Activated B cell treated with CpG ODN at 0.5 μM for 24 hours (primary cell): ENCODE results near the gene PPP1R9B. TPM values are rescaled to one million over a fixed set of nuclear protein-coding genes. Genes with fewer than 3 reads are reported as not detected.

Experiments used
- ATAC-seq: fragments of 200-7000 bp; cut with Tn5 transposase; one replicate; pipeline ENCODE4 v1.10.0; 2021; ENCODE audit warnings: low read depth, mild to moderate bottlenecking, moderate library complexity
- CTCF ChIA-PET: fragments of 350-600 bp; sonication (Branson Sonifier 250); formaldehyde crosslinking; loops from one replicate; lab custom pipeline; 2021; ENCODE audit warnings: antibody characterized with exemption; lab: Charles Lee
- POLR2A ChIA-PET: fragments of 350-600 bp; sonication (Branson Sonifier 250); formaldehyde crosslinking; loops from one replicate; lab custom pipeline; 2021; ENCODE audit warnings: antibody characterized with exemption; lab: Charles Lee
- DNase-seq: peaks from one replicate; pipeline ENCODE4 v3.0.0; 2022
- H3K27ac Mint-ChIP-seq: one replicate; pipeline ENCODE4 v1.8.0; 2020; ENCODE audit warnings: mixed read lengths
- H3K27me3 Mint-ChIP-seq: one replicate; pipeline ENCODE4 v1.8.0; 2021; ENCODE audit warnings: mixed read lengths
- H3K36me3 Mint-ChIP-seq: one replicate; pipeline ENCODE4 v1.8.0; 2021; ENCODE audit warnings: low read depth, mixed read lengths
- H3K4me1 Mint-ChIP-seq: one replicate; pipeline ENCODE4 v1.8.0; 2021; ENCODE audit warnings: mixed read lengths
- H3K4me3 Mint-ChIP-seq: one replicate; pipeline ENCODE4 v1.8.0; 2020; ENCODE audit warnings: mild to moderate bottlenecking, mixed read lengths
- H3K9me3 Mint-ChIP-seq: one replicate; pipeline ENCODE4 v1.8.0; 2020; ENCODE audit warnings: mixed read lengths
- CTCF ChIP-seq: fragments of 200-600 bp; IDR thresholded peaks from one replicate; pipeline ENCODE4 v1.8.0; 2022; ENCODE audit warnings: antibody characterized with exemption, mild to moderate bottlenecking
- intact Hi-C: fragments of 100-400 bp; cut with micrococcal nuclease; formaldehyde crosslinking; loops from one replicate; pipeline ENCODE4 v1.15.1; 2024
- total RNA-seq: library from RNA; stranded (reverse); gene quantifications from 2 replicates; pipeline ENCODE4 v1.2.3, GENCODE V29; 2022

Gene PPP1R9B
- total RNA-seq, 1 donor from 2014 or later: 313 TPM

- no peak for DNase-seq
- no peak for ATAC-seq
- no peak for TF ChIP-seq CTCF
- peaks cover 28% of the 10 kb centered on the region for H3K4me1 Mint-ChIP-seq
- H3K9me3 Mint-ChIP-seq: no peaks in the 10 kb centered on the region
- no peak overlapping the region for H3K4me3 Mint-ChIP-seq
- H3K27me3 Mint-ChIP-seq: no peaks in the 10 kb centered on the region
- CTCF ChIA-PET: interaction anchor here (0.8 to 1.1 kb wide), 2 partner anchors 11 to 63 kb away, joined by 5 read pairs; no protein-coding TSS in a partner anchor
- intact Hi-C loops: loop anchor here (10.0 kb wide), 1 partner anchor 424 kb away; the partner anchor contains the start of gene SPOP
- peaks cover 42% of the 10 kb centered on the region for H3K36me3 Mint-ChIP-seq
- no peak overlapping the region for H3K27ac Mint-ChIP-seq
- POLR2A ChIA-PET: no interaction called here
Observed at GRCh38 chr17:50098583-50098982, 51.9 kb downstream of the PPP1R9B start.

GRCh38 chr17:50097926-50098325 is 52.6 kb downstream of the PPP1R9B start:
- Mint-ChIP-seq H3K36me3 (peaks cover 42% of the 10 kb centered on the region), H3K27ac (no peak overlapping the region), H3K9me3 (no peaks in the 10 kb centered on the region), H3K4me1 (peaks cover 28% of the 10 kb centered on the region), H3K4me3 (no peak overlapping the region), H3K27me3 (no peaks in the 10 kb centered on the region)
- DNase-seq (no peak), ATAC-seq (no peak)
- CTCF ChIA-PET: interaction anchor here (0.8 to 1.8 kb wide), 4 partner anchors 10 to 201 kb away, joined by 3 to 5 read pairs (median 5); no protein-coding TSS in a partner anchor
- intact Hi-C loops: loop anchor here (10.0 kb wide), 1 partner anchor 423 kb away; the partner anchor contains the start of gene SPOP
- TF ChIP-seq CTCF: no peak
- POLR2A ChIA-PET: no interaction called here

- Mint-ChIP-seq H3K36me3 (peaks cover 42% of the 10 kb centered on the region), H3K4me3 (no peak overlapping the region), H3K27me3 (no peaks in the 10 kb centered on the region), H3K27ac (no peak overlapping the region), H3K9me3 (no peaks in the 10 kb centered on the region), H3K4me1 (peaks cover 28% of the 10 kb centered on the region)
- ATAC-seq (no peak), DNase-seq (no peak)
- ChIA-PET POLR2A (interaction anchor here (0.6 kb wide), 1 partner anchor 271 kb away, joined by 9 read pairs; no protein-coding TSS in a partner anchor), CTCF (interaction anchor here (1.1 to 1.8 kb wide), 3 partner anchors 10 to 201 kb away, joined by 3 to 5 read pairs (median 5); no protein-coding TSS in a partner anchor)
- intact Hi-C loops: loop anchor here (10.0 kb wide), 1 partner anchor 423 kb away; the partner anchor contains the start of gene SPOP
- no peak for TF ChIP-seq CTCF
Observed at GRCh38 chr17:50097455-50097854, 53.0 kb downstream of the PPP1R9B start.

- CTCF ChIA-PET: interaction anchor here (1.2 to 1.8 kb wide), 3 partner anchors 9 to 200 kb away, joined by 3 to 5 read pairs (median 3); no protein-coding TSS in a partner anchor
- POLR2A ChIA-PET: no interaction called here
- intact Hi-C loops: loop anchor here (10.0 kb wide), 1 partner anchor 422 kb away; the partner anchor contains the start of gene SPOP
- peaks cover 42% of the 10 kb centered on the region for H3K36me3 Mint-ChIP-seq
- no peaks in the 10 kb centered on the region for H3K9me3 Mint-ChIP-seq
- no peaks in the 10 kb centered on the region for H3K27me3 Mint-ChIP-seq
- ATAC-seq (no peak), DNase-seq (no peak)
- no peak overlapping the region for H3K27ac Mint-ChIP-seq
- TF ChIP-seq CTCF: no peak
- peak overlapping the region; percentile 96 for H3K4me3 Mint-ChIP-seq
- H3K4me1 Mint-ChIP-seq: peaks cover 28% of the 10 kb centered on the region
Observed at GRCh38 chr17:50096758-50097157, 53.7 kb downstream of the PPP1R9B start.

- TF ChIP-seq CTCF: no peak
- H3K27ac Mint-ChIP-seq: peak overlapping the region; percentile 94
- ChIA-PET POLR2A (no interaction called here), CTCF (interaction anchor here (1.0 to 1.8 kb wide), 4 partner anchors 8 to 201 kb away, joined by 3 to 5 read pairs (median 3); no protein-coding TSS in a partner anchor)
- no peaks in the 10 kb centered on the region for H3K9me3 Mint-ChIP-seq
- peaks cover 28% of the 10 kb centered on the region for H3K4me1 Mint-ChIP-seq
- H3K4me3 Mint-ChIP-seq: peak overlapping the region; percentile 96
- H3K36me3 Mint-ChIP-seq: peaks cover 39% of the 10 kb centered on the region
- H3K27me3 Mint-ChIP-seq: no peaks in the 10 kb centered on the region
- ATAC-seq (no peak), DNase-seq (no peak)
- intact Hi-C loops: loop anchor here (10.0 kb wide), 1 partner anchor 421 kb away; the partner anchor contains the start of gene SPOP
Observed at GRCh38 chr17:50096092-50096491, 54.4 kb downstream of the PPP1R9B start.
